ENCODE data around the gene HNRNPUL2. TPM values are rescaled to one million over a fixed set of nuclear protein-coding genes. Genes with fewer than 3 reads are reported as not detected.

The HNRNPUL2 gene
- total and polyA plus RNA-seq, 10 of the 15 experiments (the other 5 are each of a cell fraction or from before 2014, with no cell fraction given) = 1.6 to 72.2 (median 14.9) TPM

GRCh38 chr11:62753736-62754603 is 26.7 kb upstream of the HNRNPUL2 start, which contains the start of gene ZBTB3 (continued):
- TF ChIP-seq SMAD1 (IDR thresholded peaks at IDR 0.05; ENCODE audit: low read depth, partially characterized antibody) (peak; percentile 71), ZNF687 (IDR thresholded peaks at IDR 0.05) (peak; percentile 13), HCFC1 (IDR thresholded peaks at IDR 0.05; ENCODE audit: low read length) (0 out of 2 replicates have a peak, but pooled peaks have one; percentile 9), SREBF2 (IDR thresholded peaks at IDR 0.05; ENCODE audit: low read length) (no peak), NFYB (IDR thresholded peaks at IDR 0.05; ENCODE audit: insufficient read depth, low read depth, low read length) (peak; percentile 97), CHD2 (IDR thresholded peaks at IDR 0.05; ENCODE audit: borderline replicate concordance, low read depth, low read length) (peak; percentile 95), SRF (IDR thresholded peaks at IDR 0.05; ENCODE audit: low read depth in 2 of 2, low read length in 2 of 2) (0 out of 4 replicates have a peak, but pooled peaks of 1 of the 2 experiments have one; percentile 41), EED (IDR thresholded peaks at IDR 0.05; ENCODE audit: low read depth) (0 out of 2 replicates have a peak, but pooled peaks have one; percentile 15), ATF7 (IDR thresholded peaks at IDR 0.05; ENCODE audit: low read depth) (peak; percentile 52), POLR2AphosphoS5 (IDR thresholded peaks at IDR 0.05; ENCODE audit: low read length) (peak; percentile 93), LARP7 (IDR thresholded peaks at IDR 0.05) (peak; percentile 61), TAF1 (IDR thresholded peaks at IDR 0.05; ENCODE audit: borderline replicate concordance, low read depth, low read length) (peak; percentile 63; the same call in 1 of the 2 replicates), PKNOX1 (IDR thresholded peaks at IDR 0.05) (peak; percentile 99), MLLT1 (IDR thresholded peaks at IDR 0.05) (0 out of 2 replicates have a peak, but pooled peaks have one; percentile 43), FOS (IDR thresholded peaks at IDR 0.05; ENCODE audit: borderline replicate concordance, extremely low read depth, insufficient read length) (peak; percentile 89), SIN3A (IDR thresholded peaks at IDR 0.05; ENCODE audit: low read depth, low read length) (peak; percentile 72; the same call in 1 of the 2 replicates), CUX1 (IDR thresholded peaks at IDR 0.05; ENCODE audit: insufficient replicate concordance, low read depth, low read length) (no peak)

Data from GM12878 (cell line).